GM18505 (cell line): ENCODE data around the gene RAG1.

ENCODE experiments used
- ATAC-seq: cut with Tn5 transposase; IDR thresholded peaks from one replicate; pipeline ENCODE4 v1.9.1; 2021; ENCODE audit not compliant: unreplicated experiment
- POLR2A ChIP-seq: IDR thresholded peaks from 4 replicates; pipeline ENCODE4 v1.6.1; 2011; ENCODE audit warnings: borderline replicate concordance; ENCODE audit not compliant: insufficient read depth, insufficient read length; ENCODE audit errors: extremely low read depth

Gene RAG1

GRCh38 chr11:36623494-36623893, 55.7 kb downstream of the RAG1 start:
- no peak for TF ChIP-seq POLR2A
- ATAC-seq = no peak

- TF ChIP-seq POLR2A = no peak
- ATAC-seq = no peak
These were observed 59.2 kb downstream of the RAG1 start for GRCh38 chr11:36627006-36627405.

- ATAC-seq = no peak
- TF ChIP-seq POLR2A = no peak
These were observed 59.7 kb downstream of the RAG1 start for GRCh38 chr11:36627471-36627870.

GRCh38 chr11:36628141-36628540, 60.3 kb downstream of the RAG1 start:
- TF ChIP-seq POLR2A = no peak
- no peak for ATAC-seq

GRCh38 chr11:36628765-36629244, 61.0 kb downstream of the RAG1 start:
- TF ChIP-seq POLR2A = no peak
- no peak for ATAC-seq
